Neutrophil (primary cell): ENCODE results near the gene CPNE4.

Source experiments
- H3K27ac ChIP-seq: fragments of 200-600 bp; sonication (generic); 2 replicates; pipeline ENCODE4 v1.5.1; 2016; ENCODE audit warnings: mild to moderate bottlenecking, moderate library complexity
- H3K27me3 ChIP-seq: fragments of 200-600 bp; sonication (generic); 2 replicates; pipeline ENCODE4 v1.6.0; 2016; ENCODE audit warnings: mild to moderate bottlenecking
- H3K36me3 ChIP-seq: fragments of 200-600 bp; sonication (generic); 2 replicates; pipeline ENCODE4 v1.5.1; 2017
- H3K4me1 ChIP-seq, 2 experiments: fragments of 200-600 bp in 1 of 2; sonication (generic) in 1 of 2; 1 replicate in 1 of 2; 2 replicates in 1 of 2; pipeline versions ENCODE4 v1.5.1 to v1.6.1; 2013 to 2016; ENCODE audit warnings: low read depth in 1 of 2, low read length in 1 of 2, mild to moderate bottlenecking in 1 of 2, moderate library complexity in 1 of 2; ENCODE audit not compliant: control insufficient read depth in 1 of 2, insufficient read depth in 1 of 2
- H3K4me3 ChIP-seq, 2 experiments: fragments of 200-600 bp in 1 of 2; sonication (generic) in 1 of 2; 1 replicate in 1 of 2; 2 replicates in 1 of 2; pipeline ENCODE4 v1.5.1; 2013 to 2016; ENCODE audit warnings: low read depth in 1 of 2, low read length in 1 of 2, mild to moderate bottlenecking in 1 of 2, moderate library complexity in 1 of 2
- H3K9me3 ChIP-seq: fragments of 200-600 bp; sonication (generic); 2 replicates; pipeline ENCODE4 v1.5.1; 2016
- TF ChIP-seq, protein P1 (sequence below): fragments of 200-600 bp; sonication (generic); IDR thresholded peaks from 2 replicates; pipeline ENCODE4 v1.5.1; 2016; ENCODE audit warnings: antibody characterized with exemption

Gene CPNE4

GRCh38 chr3:131962982-131963381 lies 71.8 kb downstream of the CPNE4 start:
- Histone ChIP-seq H3K27ac (no peak overlapping the region), H3K4me3 (no peak overlapping the region), H3K9me3 (no peaks in the 10 kb centered on the region), H3K36me3 (no peaks in the 10 kb centered on the region), H3K4me1 (no peaks in the 10 kb centered on the region), H3K27me3 (peaks cover 9% of the 10 kb centered on the region)
- TF ChIP-seq, protein P1, sequence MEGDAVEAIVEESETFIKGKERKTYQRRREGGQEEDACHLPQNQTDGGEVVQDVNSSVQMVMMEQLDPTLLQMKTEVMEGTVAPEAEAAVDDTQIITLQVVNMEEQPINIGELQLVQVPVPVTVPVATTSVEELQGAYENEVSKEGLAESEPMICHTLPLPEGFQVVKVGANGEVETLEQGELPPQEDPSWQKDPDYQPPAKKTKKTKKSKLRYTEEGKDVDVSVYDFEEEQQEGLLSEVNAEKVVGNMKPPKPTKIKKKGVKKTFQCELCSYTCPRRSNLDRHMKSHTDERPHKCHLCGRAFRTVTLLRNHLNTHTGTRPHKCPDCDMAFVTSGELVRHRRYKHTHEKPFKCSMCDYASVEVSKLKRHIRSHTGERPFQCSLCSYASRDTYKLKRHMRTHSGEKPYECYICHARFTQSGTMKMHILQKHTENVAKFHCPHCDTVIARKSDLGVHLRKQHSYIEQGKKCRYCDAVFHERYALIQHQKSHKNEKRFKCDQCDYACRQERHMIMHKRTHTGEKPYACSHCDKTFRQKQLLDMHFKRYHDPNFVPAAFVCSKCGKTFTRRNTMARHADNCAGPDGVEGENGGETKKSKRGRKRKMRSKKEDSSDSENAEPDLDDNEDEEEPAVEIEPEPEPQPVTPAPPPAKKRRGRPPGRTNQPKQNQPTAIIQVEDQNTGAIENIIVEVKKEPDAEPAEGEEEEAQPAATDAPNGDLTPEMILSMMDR, result no peak

GRCh38 chr3:131960324-131960723 lies 74.5 kb downstream of the CPNE4 start:
- H3K9me3 ChIP-seq, result no peaks in the 10 kb centered on the region
- peaks cover 18% of the 10 kb centered on the region for H3K27me3 ChIP-seq
- TF ChIP-seq, protein P1, result no peak
- peaks cover 2 to 5% of the 10 kb centered on the region in 2 experiments for H3K4me1 ChIP-seq
- no peak overlapping the region for H3K4me3 ChIP-seq
- no peak overlapping the region for H3K27ac ChIP-seq
- H3K36me3 ChIP-seq, result no peaks in the 10 kb centered on the region

DNA sequence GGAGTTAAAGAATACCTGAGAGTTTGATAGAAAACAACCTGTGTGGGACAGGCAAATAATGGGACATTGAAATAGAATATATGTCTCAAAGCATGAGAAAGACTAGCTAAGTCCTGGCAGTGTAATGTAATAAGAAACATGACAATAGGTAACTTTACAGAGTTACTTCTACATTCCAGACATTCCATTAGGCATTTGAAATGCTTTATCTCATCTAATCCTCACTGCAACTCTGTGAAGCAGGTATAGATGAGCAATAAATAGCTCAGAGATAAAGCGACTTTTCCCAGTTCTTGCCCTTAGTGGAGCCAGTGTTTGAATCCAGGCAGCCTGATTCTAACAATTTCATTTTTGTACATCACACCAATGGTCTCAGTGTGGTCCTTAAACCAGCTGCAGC lies 76.8 kb downstream of the CPNE4 start:
- Histone ChIP-seq H3K4me3 (no peak overlapping the region), H3K9me3 (no peaks in the 10 kb centered on the region), H3K4me1 (peaks cover 3 to 6% of the 10 kb centered on the region in 2 experiments), H3K27me3 (peaks cover 18% of the 10 kb centered on the region), H3K27ac (no peak overlapping the region), H3K36me3 (no peaks in the 10 kb centered on the region)
- TF ChIP-seq, protein P1, result no peak

DNA sequence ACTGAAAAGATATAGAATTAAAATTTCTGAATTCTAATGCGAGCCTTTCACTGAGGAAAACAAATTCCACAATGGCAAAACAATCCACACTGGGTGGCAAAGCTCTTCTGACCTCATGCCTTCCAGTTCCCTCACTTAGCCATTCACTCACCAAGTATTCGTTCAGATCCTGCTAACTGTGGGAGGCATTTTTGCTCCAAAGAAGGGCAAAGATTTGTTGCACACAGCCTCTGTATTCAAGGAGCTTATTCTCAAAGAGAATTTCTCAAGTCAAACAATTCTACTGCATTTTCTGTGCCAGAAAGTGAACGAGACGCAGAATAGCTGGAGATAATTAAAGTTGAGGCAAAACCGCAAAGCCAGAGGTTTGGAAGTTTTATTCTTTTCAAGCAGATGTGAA lies 77.3 kb downstream of the CPNE4 start:
- TF ChIP-seq, protein P1, result no peak
- H3K27me3 ChIP-seq, result peaks cover 18% of the 10 kb centered on the region
- H3K4me3 ChIP-seq, result no peak overlapping the region
- no peaks in the 10 kb centered on the region for H3K36me3 ChIP-seq
- peaks cover 3 to 6% of the 10 kb centered on the region in 2 experiments for H3K4me1 ChIP-seq
- H3K9me3 ChIP-seq, result no peaks in the 10 kb centered on the region
- H3K27ac ChIP-seq, result no peak overlapping the region

DNA sequence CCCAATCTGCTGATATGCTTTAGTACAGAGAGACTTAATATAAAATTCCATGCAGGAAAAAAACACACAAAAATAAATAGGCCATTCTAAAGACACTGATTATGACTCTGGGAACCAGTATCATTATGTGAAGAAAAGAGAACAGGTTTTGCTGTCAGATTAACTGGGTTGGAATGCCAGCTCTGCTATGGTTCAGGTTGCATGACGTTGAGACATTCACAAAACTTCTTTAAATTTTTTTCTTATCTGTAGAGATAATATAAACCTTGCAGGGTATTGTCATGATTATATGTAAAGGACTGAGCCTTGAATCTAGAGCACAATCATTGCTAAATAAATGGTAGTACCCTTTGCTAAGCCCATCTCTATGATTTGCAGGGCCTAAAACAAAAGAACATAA lies 86.0 kb downstream of the CPNE4 start:
- Histone ChIP-seq H3K27me3 (peaks cover 5% of the 10 kb centered on the region), H3K27ac (no peak overlapping the region), H3K36me3 (no peaks in the 10 kb centered on the region), H3K4me3 (no peak overlapping the region), H3K9me3 (no peaks in the 10 kb centered on the region), H3K4me1 (peaks cover 0 to 11% of the 10 kb centered on the region in 2 experiments)
- TF ChIP-seq, protein P1, result no peak

- Histone ChIP-seq H3K9me3 (no peaks in the 10 kb centered on the region), H3K27ac (no peak overlapping the region), H3K4me3 (no peak overlapping the region), H3K36me3 (no peaks in the 10 kb centered on the region), H3K4me1 (peaks cover 0 to 11% of the 10 kb centered on the region in 2 experiments), H3K27me3 (peaks cover 27% of the 10 kb centered on the region)
- TF ChIP-seq, protein P1, result no peak
These were observed 90.1 kb downstream of the CPNE4 start for GRCh38 chr3:131944676-131945075.
